SK-N-SH (cell line): Measurements from ENCODE around the gene RAD51B.

Experiments used
- EZH2phosphoT487 ChIP-seq: fragments of 200-600 bp; sonication (generic); IDR thresholded peaks from 2 replicates; pipeline ENCODE4 v1.6.1; 2017; ENCODE audit warnings: low read depth, mixed run types, mild to moderate bottlenecking, antibody characterized with exemption, moderate library complexity, borderline replicate concordance
- YY1 ChIP-seq: IDR thresholded peaks from 2 replicates; pipeline ENCODE4 v1.4.0; 2012; ENCODE audit warnings: low read depth, mild to moderate bottlenecking

DNA sequence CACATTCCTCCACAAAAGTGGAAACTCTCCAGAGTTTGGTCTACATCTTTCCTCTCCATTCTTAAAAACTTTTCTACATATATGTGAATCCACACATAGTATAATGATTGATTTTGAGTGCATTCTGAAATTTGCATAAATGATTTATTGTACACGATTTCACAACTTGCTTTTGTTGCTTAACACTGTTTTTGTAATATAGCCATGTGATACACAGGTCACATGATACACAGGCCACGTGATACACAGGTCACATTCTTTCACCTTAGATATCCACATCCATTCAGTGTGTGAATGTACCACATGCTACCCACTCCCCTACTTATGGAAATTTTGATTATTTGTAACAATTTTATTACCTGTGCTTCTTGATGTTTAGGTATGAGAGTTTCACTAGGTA lies 654.2 kb downstream of the RAD51B start:
- TF ChIP-seq YY1 (no peak), EZH2phosphoT487 (no peak)
